SK-N-SH (cell line): ENCODE measurements around the gene PTK7.

Experiments used
- EZH2phosphoT487 ChIP-seq: fragments of 200-600 bp; sonication (generic); IDR thresholded peaks from 2 replicates; pipeline ENCODE4 v1.6.1; 2017; ENCODE audit warnings: low read depth, mixed run types, mild to moderate bottlenecking, antibody characterized with exemption, moderate library complexity, borderline replicate concordance
- POLR2AphosphoS5 ChIP-seq: IDR thresholded peaks from 2 replicates; pipeline ENCODE4 v1.6.1; 2012; ENCODE audit warnings: low read depth, low read length
- RAD21 ChIP-seq: IDR thresholded peaks from 2 replicates; pipeline ENCODE4 v1.6.1; 2012; ENCODE audit warnings: mild to moderate bottlenecking, low read length
- SIN3A ChIP-seq: IDR thresholded peaks from 2 replicates; pipeline ENCODE4 v1.6.1; 2012; ENCODE audit warnings: low read depth, mild to moderate bottlenecking, low read length, moderate library complexity, borderline replicate concordance
- SMC3 ChIP-seq: IDR thresholded peaks from 2 replicates; pipeline ENCODE4 v1.6.1; 2012; ENCODE audit warnings: low read depth, low read length, improper control_type of control experiment
- YY1 ChIP-seq: IDR thresholded peaks from 2 replicates; pipeline ENCODE4 v1.4.0; 2012; ENCODE audit warnings: low read depth, mild to moderate bottlenecking
- TF ChIP-seq, protein P1 (sequence below): fragments of 150-350 bp; IDR thresholded peaks from 2 replicates; pipeline ENCODE4 v1.6.1; 2016; ENCODE audit warnings: mild to moderate bottlenecking, low read depth, low read length
- TF ChIP-seq, protein P2 (sequence below): fragments of 200-600 bp; sonication (generic); IDR thresholded peaks from 2 replicates; pipeline ENCODE4 v1.6.1; 2017; ENCODE audit warnings: antibody characterized with exemption, mild to moderate bottlenecking, moderate library complexity
- TF ChIP-seq, protein P3 (sequence below): IDR thresholded peaks from 2 replicates; pipeline ENCODE4 v1.6.1; 2012; ENCODE audit warnings: mild to moderate bottlenecking, low read depth, low read length, moderate library complexity
- TF ChIP-seq, protein P4 (sequence below): IDR thresholded peaks from 2 replicates; pipeline ENCODE4 v1.4.0; 2012; ENCODE audit warnings: low read depth

DNA sequence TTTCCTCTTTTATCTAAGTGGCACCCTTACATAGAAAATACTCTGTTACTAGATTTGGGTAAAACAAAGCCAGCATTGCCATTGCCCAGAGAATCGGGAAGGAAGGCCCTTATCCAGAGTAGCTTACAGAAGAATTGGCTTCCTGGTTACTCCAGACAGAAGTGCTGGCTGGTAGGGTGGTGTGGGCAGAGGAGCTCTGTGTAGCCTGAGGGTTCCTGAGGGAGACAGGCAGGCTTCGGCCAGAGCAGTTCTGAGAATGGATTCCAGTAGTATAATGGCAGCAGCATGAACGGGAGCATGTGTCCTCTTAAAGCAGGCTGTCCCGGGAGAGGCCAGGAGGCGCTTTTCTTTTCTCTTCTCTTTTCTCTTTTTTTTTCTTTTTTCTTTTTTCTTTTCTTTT, 117.8 kb downstream of the PTK7 start:
- TF ChIP-seq, protein P1, sequence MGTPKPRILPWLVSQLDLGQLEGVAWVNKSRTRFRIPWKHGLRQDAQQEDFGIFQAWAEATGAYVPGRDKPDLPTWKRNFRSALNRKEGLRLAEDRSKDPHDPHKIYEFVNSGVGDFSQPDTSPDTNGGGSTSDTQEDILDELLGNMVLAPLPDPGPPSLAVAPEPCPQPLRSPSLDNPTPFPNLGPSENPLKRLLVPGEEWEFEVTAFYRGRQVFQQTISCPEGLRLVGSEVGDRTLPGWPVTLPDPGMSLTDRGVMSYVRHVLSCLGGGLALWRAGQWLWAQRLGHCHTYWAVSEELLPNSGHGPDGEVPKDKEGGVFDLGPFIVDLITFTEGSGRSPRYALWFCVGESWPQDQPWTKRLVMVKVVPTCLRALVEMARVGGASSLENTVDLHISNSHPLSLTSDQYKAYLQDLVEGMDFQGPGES: no peak
- TF ChIP-seq POLR2AphosphoS5 (no peak), SIN3A (no peak), YY1 (no peak), RAD21 (no peak), SMC3 (no peak), EZH2phosphoT487 (no peak)
- TF ChIP-seq, protein P2, sequence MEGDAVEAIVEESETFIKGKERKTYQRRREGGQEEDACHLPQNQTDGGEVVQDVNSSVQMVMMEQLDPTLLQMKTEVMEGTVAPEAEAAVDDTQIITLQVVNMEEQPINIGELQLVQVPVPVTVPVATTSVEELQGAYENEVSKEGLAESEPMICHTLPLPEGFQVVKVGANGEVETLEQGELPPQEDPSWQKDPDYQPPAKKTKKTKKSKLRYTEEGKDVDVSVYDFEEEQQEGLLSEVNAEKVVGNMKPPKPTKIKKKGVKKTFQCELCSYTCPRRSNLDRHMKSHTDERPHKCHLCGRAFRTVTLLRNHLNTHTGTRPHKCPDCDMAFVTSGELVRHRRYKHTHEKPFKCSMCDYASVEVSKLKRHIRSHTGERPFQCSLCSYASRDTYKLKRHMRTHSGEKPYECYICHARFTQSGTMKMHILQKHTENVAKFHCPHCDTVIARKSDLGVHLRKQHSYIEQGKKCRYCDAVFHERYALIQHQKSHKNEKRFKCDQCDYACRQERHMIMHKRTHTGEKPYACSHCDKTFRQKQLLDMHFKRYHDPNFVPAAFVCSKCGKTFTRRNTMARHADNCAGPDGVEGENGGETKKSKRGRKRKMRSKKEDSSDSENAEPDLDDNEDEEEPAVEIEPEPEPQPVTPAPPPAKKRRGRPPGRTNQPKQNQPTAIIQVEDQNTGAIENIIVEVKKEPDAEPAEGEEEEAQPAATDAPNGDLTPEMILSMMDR: no peak
- TF ChIP-seq, protein P3, sequence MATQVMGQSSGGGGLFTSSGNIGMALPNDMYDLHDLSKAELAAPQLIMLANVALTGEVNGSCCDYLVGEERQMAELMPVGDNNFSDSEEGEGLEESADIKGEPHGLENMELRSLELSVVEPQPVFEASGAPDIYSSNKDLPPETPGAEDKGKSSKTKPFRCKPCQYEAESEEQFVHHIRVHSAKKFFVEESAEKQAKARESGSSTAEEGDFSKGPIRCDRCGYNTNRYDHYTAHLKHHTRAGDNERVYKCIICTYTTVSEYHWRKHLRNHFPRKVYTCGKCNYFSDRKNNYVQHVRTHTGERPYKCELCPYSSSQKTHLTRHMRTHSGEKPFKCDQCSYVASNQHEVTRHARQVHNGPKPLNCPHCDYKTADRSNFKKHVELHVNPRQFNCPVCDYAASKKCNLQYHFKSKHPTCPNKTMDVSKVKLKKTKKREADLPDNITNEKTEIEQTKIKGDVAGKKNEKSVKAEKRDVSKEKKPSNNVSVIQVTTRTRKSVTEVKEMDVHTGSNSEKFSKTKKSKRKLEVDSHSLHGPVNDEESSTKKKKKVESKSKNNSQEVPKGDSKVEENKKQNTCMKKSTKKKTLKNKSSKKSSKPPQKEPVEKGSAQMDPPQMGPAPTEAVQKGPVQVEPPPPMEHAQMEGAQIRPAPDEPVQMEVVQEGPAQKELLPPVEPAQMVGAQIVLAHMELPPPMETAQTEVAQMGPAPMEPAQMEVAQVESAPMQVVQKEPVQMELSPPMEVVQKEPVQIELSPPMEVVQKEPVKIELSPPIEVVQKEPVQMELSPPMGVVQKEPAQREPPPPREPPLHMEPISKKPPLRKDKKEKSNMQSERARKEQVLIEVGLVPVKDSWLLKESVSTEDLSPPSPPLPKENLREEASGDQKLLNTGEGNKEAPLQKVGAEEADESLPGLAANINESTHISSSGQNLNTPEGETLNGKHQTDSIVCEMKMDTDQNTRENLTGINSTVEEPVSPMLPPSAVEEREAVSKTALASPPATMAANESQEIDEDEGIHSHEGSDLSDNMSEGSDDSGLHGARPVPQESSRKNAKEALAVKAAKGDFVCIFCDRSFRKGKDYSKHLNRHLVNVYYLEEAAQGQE: no peak
- TF ChIP-seq, protein P4, sequence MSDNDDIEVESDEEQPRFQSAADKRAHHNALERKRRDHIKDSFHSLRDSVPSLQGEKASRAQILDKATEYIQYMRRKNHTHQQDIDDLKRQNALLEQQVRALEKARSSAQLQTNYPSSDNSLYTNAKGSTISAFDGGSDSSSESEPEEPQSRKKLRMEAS: no peak
